ENCODE data around the gene IKZF2.

The IKZF2 gene

DNA sequence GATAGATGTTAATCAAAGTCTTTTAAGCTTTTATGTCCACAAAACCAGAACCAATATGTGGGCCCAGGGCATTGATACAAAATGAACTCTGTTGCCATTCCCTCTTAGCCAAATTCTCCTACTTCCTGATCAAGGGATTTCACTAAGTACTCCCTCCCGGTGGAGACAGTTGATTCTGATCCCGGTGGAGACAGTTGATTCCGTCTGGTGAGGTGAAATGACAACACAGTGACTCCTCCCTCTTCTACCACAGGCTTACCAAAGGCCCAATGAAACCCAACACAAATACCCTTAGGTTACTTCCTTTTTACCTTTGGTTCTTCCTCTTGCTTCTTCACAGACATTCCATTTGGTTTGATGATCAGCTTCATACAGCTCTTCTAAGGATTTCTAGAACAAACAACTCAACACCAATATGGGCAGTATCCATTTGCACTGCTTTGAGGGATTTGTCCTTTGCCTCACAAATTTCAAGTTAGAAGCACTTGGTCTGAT lies 153.8 kb downstream of the IKZF2 start:
- no peak overlapping the region for H2AFZ ChIP-seq (ENCODE audit: low read length)
- no peak overlapping the region for H3K4me3 ChIP-seq (ENCODE audit: low read length)
- H3K4me2 ChIP-seq (ENCODE audit: low read depth, low read length) = no peak overlapping the region
- no peaks in the 10 kb centered on the region for H3K36me3 ChIP-seq (replicated peaks; ENCODE audit: insufficient read depth, low read length)
- no peaks in the 10 kb centered on the region for H3K9me3 ChIP-seq (replicated peaks; ENCODE audit: insufficient read depth, low read length)
- H3F3A ChIP-seq (ENCODE audit: insufficient read depth, low read length) = no peaks in the 10 kb centered on the region
- no peaks in the 10 kb centered on the region for H4K20me1 ChIP-seq (ENCODE audit: insufficient read depth, low read length)
- no peaks in the 10 kb centered on the region for H3K4me1 ChIP-seq (ENCODE audit: low read length)
- no peak overlapping the region for H3K27ac ChIP-seq (ENCODE audit: low read length)
- no peaks in the 10 kb centered on the region for H3K27me3 ChIP-seq (replicated peaks; ENCODE audit: insufficient read depth, low read length)
- no peak for TF ChIP-seq EZH2phosphoT487 (IDR thresholded peaks at IDR 0.05; ENCODE audit: low read length)
- no peak for TF ChIP-seq EZH2 (optimal IDR thresholded peaks at IDR 0.05; ENCODE audit: low read depth, low read length)
- TF ChIP-seq, protein P1, sequence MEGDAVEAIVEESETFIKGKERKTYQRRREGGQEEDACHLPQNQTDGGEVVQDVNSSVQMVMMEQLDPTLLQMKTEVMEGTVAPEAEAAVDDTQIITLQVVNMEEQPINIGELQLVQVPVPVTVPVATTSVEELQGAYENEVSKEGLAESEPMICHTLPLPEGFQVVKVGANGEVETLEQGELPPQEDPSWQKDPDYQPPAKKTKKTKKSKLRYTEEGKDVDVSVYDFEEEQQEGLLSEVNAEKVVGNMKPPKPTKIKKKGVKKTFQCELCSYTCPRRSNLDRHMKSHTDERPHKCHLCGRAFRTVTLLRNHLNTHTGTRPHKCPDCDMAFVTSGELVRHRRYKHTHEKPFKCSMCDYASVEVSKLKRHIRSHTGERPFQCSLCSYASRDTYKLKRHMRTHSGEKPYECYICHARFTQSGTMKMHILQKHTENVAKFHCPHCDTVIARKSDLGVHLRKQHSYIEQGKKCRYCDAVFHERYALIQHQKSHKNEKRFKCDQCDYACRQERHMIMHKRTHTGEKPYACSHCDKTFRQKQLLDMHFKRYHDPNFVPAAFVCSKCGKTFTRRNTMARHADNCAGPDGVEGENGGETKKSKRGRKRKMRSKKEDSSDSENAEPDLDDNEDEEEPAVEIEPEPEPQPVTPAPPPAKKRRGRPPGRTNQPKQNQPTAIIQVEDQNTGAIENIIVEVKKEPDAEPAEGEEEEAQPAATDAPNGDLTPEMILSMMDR (IDR thresholded peaks at IDR 0.05; ENCODE audit: low read length) = no peak
- no peak for DNase-seq
- no peaks in the 10 kb centered on the region for H3K79me2 ChIP-seq (ENCODE audit: low read length)
- no peak overlapping the region for H3K9ac ChIP-seq (ENCODE audit: low read length)
- H3K9me2 ChIP-seq (replicated peaks; ENCODE audit: insufficient read depth, low read length) = no peaks in the 10 kb centered on the region

DNA sequence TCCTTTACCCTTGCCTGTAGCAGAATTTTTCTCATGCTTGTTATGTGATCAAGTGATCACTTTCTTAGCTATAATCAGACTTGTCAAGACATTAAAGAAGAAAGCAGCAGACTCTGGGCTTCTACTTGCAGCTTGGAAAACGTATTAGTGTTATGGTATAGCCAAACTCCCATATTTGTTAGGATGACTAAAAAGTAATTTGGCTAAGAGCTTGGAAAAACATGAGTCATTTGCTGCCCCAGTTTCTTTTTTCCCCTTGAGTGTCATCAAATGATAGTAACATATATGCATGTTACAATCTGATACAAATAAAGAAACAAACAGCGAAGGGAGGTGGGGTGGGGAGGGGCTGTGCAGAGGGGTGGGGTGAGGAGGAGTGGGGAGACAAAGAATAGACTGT lies 155.5 kb downstream of the IKZF2 start:
- Histone ChIP-seq H3K9me2 (replicated peaks; ENCODE audit: insufficient read depth, low read length) (no peaks in the 10 kb centered on the region), H3K4me3 (ENCODE audit: low read length) (no peak overlapping the region), H4K20me1 (ENCODE audit: insufficient read depth, low read length) (no peaks in the 10 kb centered on the region), H3K27ac (ENCODE audit: low read length) (no peak overlapping the region), H3K27me3 (replicated peaks; ENCODE audit: insufficient read depth, low read length) (no peaks in the 10 kb centered on the region), H3K9ac (ENCODE audit: low read length) (no peak overlapping the region), H2AFZ (ENCODE audit: low read length) (no peak overlapping the region), H3F3A (ENCODE audit: insufficient read depth, low read length) (no peaks in the 10 kb centered on the region), H3K79me2 (ENCODE audit: low read length) (no peaks in the 10 kb centered on the region), H3K4me1 (ENCODE audit: low read length) (no peaks in the 10 kb centered on the region), H3K4me2 (ENCODE audit: low read depth, low read length) (no peak overlapping the region), H3K9me3 (replicated peaks; ENCODE audit: insufficient read depth, low read length) (no peaks in the 10 kb centered on the region), H3K36me3 (replicated peaks; ENCODE audit: insufficient read depth, low read length) (no peaks in the 10 kb centered on the region)
- no peak for DNase-seq
- TF ChIP-seq EZH2phosphoT487 (IDR thresholded peaks at IDR 0.05; ENCODE audit: low read length) (no peak), EZH2 (optimal IDR thresholded peaks at IDR 0.05; ENCODE audit: low read depth, low read length) (no peak)
- TF ChIP-seq, protein P1 (IDR thresholded peaks at IDR 0.05; ENCODE audit: low read length) = no peak

DNA sequence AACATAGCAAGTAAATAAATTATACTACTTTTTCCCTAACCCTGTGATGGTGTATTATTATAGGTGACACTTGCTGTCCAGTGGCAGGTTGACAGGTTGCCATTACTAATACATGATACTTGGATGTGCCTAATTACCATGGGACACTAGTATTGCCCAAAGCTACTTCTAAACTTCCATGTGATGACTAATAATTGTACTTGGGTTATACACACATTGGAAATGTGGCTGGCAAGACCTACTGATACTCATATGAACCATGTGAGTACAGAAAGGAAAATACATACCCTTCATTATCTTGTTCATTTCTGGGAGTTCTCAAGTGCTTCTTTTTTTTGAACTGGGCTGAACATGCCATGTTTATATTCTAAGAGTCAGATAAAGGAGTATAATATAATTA lies 156.4 kb downstream of the IKZF2 start:
- Histone ChIP-seq H3K4me2 (ENCODE audit: low read depth, low read length) (no peak overlapping the region), H2AFZ (ENCODE audit: low read length) (no peak overlapping the region), H3F3A (ENCODE audit: insufficient read depth, low read length) (no peaks in the 10 kb centered on the region), H3K9me2 (replicated peaks; ENCODE audit: insufficient read depth, low read length) (no peaks in the 10 kb centered on the region), H3K79me2 (ENCODE audit: low read length) (no peaks in the 10 kb centered on the region), H3K4me3 (ENCODE audit: low read length) (no peak overlapping the region), H3K27ac (ENCODE audit: low read length) (no peak overlapping the region), H3K4me1 (ENCODE audit: low read length) (no peaks in the 10 kb centered on the region), H3K9ac (ENCODE audit: low read length) (no peak overlapping the region), H3K9me3 (replicated peaks; ENCODE audit: insufficient read depth, low read length) (no peaks in the 10 kb centered on the region), H3K27me3 (replicated peaks; ENCODE audit: insufficient read depth, low read length) (no peaks in the 10 kb centered on the region), H4K20me1 (ENCODE audit: insufficient read depth, low read length) (no peaks in the 10 kb centered on the region), H3K36me3 (replicated peaks; ENCODE audit: insufficient read depth, low read length) (no peaks in the 10 kb centered on the region)
- TF ChIP-seq, protein P1 (IDR thresholded peaks at IDR 0.05; ENCODE audit: low read length) = no peak
- TF ChIP-seq EZH2 (optimal IDR thresholded peaks at IDR 0.05; ENCODE audit: low read depth, low read length) (no peak), EZH2phosphoT487 (IDR thresholded peaks at IDR 0.05; ENCODE audit: low read length) (no peak)
- no peak for DNase-seq

Data from MM.1S (cell line).